Liver (tissue), 9 donors: ENCODE results near the gene C5. TPM values are rescaled to one million over a fixed set of nuclear protein-coding genes. Genes with fewer than 3 reads are reported as not detected.

Experiments used
- DNase-seq: peaks from one replicate; pipeline ENCODE4 v3.0.0-alpha.2; 2017; ENCODE audit warnings: low spot score
- H3K27ac ChIP-seq, 2 donors: one replicate each; pipeline ENCODE4 v1.7.0; 2013; ENCODE audit warnings: inconsistent platforms in 2 of 2, low read length in 2 of 2, control low read depth in 1 of 2, low read depth in 1 of 2, mild to moderate bottlenecking in 1 of 2
- H3K27me3 ChIP-seq, 4 donors: one replicate each; pipeline versions ENCODE4 v1.6.1 to v1.7.0; 2013; ENCODE audit warnings: low read length in 3 of 4, inconsistent platforms in 1 of 4, mild to moderate bottlenecking in 1 of 4, moderate library complexity in 1 of 4; ENCODE audit not compliant: control insufficient read depth in 4 of 4, insufficient read depth in 4 of 4
- H3K36me3 ChIP-seq, 4 donors: one replicate each; pipeline versions ENCODE4 v1.6.1 to v1.7.0; 2013; ENCODE audit warnings: low read length in 3 of 4, mild to moderate bottlenecking in 3 of 4, low read depth in 1 of 4, moderate library complexity in 1 of 4; ENCODE audit not compliant: control insufficient read depth in 4 of 4, insufficient read depth in 3 of 4
- H3K4me1 ChIP-seq, 4 donors: one replicate each; pipeline versions ENCODE4 v1.6.1 to v1.7.0; 2013; ENCODE audit warnings: low read length in 3 of 4, mild to moderate bottlenecking in 3 of 4, moderate library complexity in 1 of 4; ENCODE audit not compliant: control insufficient read depth in 4 of 4, insufficient read depth in 4 of 4
- H3K4me3 ChIP-seq, 3 donors: one replicate each; pipeline versions ENCODE4 v1.6.1 to v1.7.0; 2013; ENCODE audit warnings: low read length in 3 of 3, control low read depth in 1 of 3, low read depth in 1 of 3, mild to moderate bottlenecking in 1 of 3
- H3K9ac ChIP-seq, 2 donors: one replicate each; pipeline ENCODE4 v1.7.0; 2013; ENCODE audit warnings: low read length in 2 of 2, mild to moderate bottlenecking in 2 of 2, moderate library complexity in 2 of 2, control low read depth in 1 of 2, low read depth in 1 of 2
- H3K9me3 ChIP-seq, 4 donors: one replicate each; pipeline versions ENCODE4 v1.6.1 to v1.7.0; 2013; ENCODE audit warnings: low read length in 3 of 4; ENCODE audit not compliant: control insufficient read depth in 4 of 4
- EGR1 ChIP-seq, 2 donors: IDR thresholded peaks; 2 replicates each; pipeline ENCODE4 v1.6.1; 2016 to 2018; ENCODE audit warnings: antibody characterized with exemption in 2 of 2, low read depth in 2 of 2
- FOXA2 ChIP-seq: IDR thresholded peaks from 2 replicates; pipeline ENCODE4 v1.6.1; 2016; ENCODE audit warnings: antibody characterized with exemption
- HNF4A ChIP-seq, 2 donors: conservative IDR thresholded peaks; 2 replicates each; pipeline ENCODE4 v1.6.1; 2016; ENCODE audit warnings: antibody characterized with exemption in 2 of 2, mild to moderate bottlenecking in 2 of 2
- HNF4G ChIP-seq: IDR thresholded peaks from 2 replicates; pipeline ENCODE4 v1.6.1; 2016; ENCODE audit warnings: antibody characterized with exemption
- JUND ChIP-seq, 2 donors: IDR thresholded peaks; 2 replicates each; pipeline ENCODE4 v1.6.1; 2016; ENCODE audit warnings: antibody characterized with exemption in 2 of 2
- RAD21 ChIP-seq, 2 donors: IDR thresholded peaks; 2 replicates each; pipeline ENCODE4 v1.6.1; 2016; ENCODE audit warnings: antibody characterized with exemption in 2 of 2, mild to moderate bottlenecking in 2 of 2
- RXRA ChIP-seq, 2 donors: IDR thresholded peaks; 2 replicates each; pipeline ENCODE4 v1.6.1; 2017 to 2018; ENCODE audit warnings: antibody characterized with exemption in 2 of 2, mild to moderate bottlenecking in 1 of 2
- SP1 ChIP-seq: IDR thresholded peaks from 2 replicates; pipeline ENCODE4 v1.6.1; 2018; ENCODE audit warnings: antibody characterized with exemption, mild to moderate bottlenecking
- TAF1 ChIP-seq: conservative IDR thresholded peaks from 2 replicates; pipeline ENCODE4 v1.6.1; 2016; ENCODE audit warnings: antibody characterized with exemption, mild to moderate bottlenecking
- YY1 ChIP-seq: IDR thresholded peaks from 2 replicates; pipeline ENCODE4 v1.6.1; 2016; ENCODE audit warnings: antibody characterized with exemption, mild to moderate bottlenecking
- WGBS: extraction: QIAGEN DNeasy Blood & Tissue Kit; methylation state at CpG from one replicate; pipeline ENCODE4 v1.1.7; 2013; 5-methylcytosine and 5-hydroxymethylcytosine counted together
- polyA plus RNA-seq, 2 donors: library from polyadenylated mRNA; stranded (reverse) in 1 of 2; unstranded in 1 of 2; fragments of 200-250 nt in 1 of 2; fragments of >200 nt in 1 of 2; fragmentation: Nextera tagmentation in 1 of 2; extraction: Ambion mirVana in 1 of 2; gene quantifications; one replicate each; pipeline versions ENCODE4 v1.2.1 to v1.2.3, GENCODE V29; 2013 to 2015
- total RNA-seq, 2 donors: library from RNA; depleted of rRNA; stranded (reverse); fragments of >200 nt; gene quantifications; one replicate each; pipeline ENCODE4 v1.2.3, GENCODE V29; 2014
- TF ChIP-seq, protein P1 (sequence below): IDR thresholded peaks from 2 replicates; pipeline ENCODE4 v1.6.1; 2016; ENCODE audit warnings: antibody characterized with exemption
- TF ChIP-seq, protein P2 (sequence below): IDR thresholded peaks from 2 replicates; pipeline ENCODE4 v1.6.1; 2016; ENCODE audit warnings: antibody characterized with exemption, mild to moderate bottlenecking
- TF ChIP-seq, protein P3 (sequence below): IDR thresholded peaks from 2 replicates; pipeline ENCODE4 v1.6.1; 2016; ENCODE audit warnings: antibody characterized with exemption
- TF ChIP-seq, protein P4 (sequence below): fragments of 150-350 bp; IDR thresholded peaks from 2 replicates; pipeline ENCODE4 v1.5.1; 2017; ENCODE audit warnings: improper control_type of control experiment, low read depth, low read length; ENCODE audit not compliant: missing input control
- donor health status: healthy.
- donor health status: healthy.
- donor health status: healthy.
- donor health status: healthy.
- donor health status: healthy.

C5 gene
- total and polyA plus RNA-seq, 4 donors, result 127 to 485 (median 361) TPM

DNA sequence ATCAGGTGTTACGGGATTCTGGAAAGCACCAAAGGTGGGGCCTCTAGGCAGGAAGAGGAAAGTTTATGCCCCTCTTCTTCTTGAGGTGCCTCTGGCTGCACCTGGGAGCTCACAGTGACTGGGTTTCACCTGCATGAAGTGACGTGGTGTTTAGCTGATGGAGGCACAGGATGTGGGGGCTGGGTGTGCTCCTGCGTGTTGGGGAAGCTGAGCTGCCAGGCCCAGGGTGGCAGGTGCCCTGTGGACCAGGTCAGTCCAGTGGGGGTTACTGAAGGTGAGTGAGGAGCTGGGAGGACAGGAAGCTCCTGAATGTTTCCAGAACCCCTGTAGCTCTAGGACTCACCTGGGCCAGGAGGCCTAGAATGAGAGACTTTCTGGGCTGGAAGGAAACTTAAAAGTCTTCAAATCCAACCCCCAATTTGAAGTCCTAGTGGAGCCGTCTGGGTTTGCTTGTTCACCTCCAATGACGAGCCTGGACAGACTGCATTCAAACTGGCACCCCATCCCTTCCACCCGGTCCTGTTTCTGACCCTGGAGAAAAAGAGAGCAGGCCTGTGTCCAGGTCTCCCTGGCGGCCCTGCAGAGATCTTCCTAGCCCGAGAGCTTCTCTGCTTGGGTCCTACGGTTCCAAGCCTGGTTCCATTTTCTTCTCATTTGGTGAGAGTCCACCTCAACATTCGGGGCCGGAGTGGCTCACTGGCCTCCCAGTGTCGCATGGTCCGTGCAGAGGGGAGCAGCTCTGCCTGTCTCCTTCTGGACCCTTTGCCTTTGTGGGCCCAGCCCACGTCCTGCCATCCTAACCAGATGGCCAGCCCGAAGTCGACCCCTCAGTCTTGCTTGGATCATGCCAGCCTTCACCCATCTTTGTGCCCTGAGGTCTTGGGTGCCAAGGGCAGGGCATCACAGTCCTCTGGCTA lies 145.8 kb downstream of the C5 start:
- Histone ChIP-seq H3K9ac (no peak overlapping the region), H3K36me3 (peaks cover 0 to 2% (median 0%) of the 10 kb centered on the region in 4 donors), H3K9me3 (no peaks in the 10 kb centered on the region), H3K4me3 (no peak overlapping the region), H3K27me3 (no peaks in the 10 kb centered on the region), H3K4me1 (no peaks in the 10 kb centered on the region), H3K27ac (no peak overlapping the region)
- 91% methylated on average over 16 of the region's 16 CpGs for WGBS
- TF ChIP-seq, protein P1, sequence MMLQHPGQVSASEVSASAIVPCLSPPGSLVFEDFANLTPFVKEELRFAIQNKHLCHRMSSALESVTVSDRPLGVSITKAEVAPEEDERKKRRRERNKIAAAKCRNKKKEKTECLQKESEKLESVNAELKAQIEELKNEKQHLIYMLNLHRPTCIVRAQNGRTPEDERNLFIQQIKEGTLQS, result no peak
- TF ChIP-seq, protein P2, sequence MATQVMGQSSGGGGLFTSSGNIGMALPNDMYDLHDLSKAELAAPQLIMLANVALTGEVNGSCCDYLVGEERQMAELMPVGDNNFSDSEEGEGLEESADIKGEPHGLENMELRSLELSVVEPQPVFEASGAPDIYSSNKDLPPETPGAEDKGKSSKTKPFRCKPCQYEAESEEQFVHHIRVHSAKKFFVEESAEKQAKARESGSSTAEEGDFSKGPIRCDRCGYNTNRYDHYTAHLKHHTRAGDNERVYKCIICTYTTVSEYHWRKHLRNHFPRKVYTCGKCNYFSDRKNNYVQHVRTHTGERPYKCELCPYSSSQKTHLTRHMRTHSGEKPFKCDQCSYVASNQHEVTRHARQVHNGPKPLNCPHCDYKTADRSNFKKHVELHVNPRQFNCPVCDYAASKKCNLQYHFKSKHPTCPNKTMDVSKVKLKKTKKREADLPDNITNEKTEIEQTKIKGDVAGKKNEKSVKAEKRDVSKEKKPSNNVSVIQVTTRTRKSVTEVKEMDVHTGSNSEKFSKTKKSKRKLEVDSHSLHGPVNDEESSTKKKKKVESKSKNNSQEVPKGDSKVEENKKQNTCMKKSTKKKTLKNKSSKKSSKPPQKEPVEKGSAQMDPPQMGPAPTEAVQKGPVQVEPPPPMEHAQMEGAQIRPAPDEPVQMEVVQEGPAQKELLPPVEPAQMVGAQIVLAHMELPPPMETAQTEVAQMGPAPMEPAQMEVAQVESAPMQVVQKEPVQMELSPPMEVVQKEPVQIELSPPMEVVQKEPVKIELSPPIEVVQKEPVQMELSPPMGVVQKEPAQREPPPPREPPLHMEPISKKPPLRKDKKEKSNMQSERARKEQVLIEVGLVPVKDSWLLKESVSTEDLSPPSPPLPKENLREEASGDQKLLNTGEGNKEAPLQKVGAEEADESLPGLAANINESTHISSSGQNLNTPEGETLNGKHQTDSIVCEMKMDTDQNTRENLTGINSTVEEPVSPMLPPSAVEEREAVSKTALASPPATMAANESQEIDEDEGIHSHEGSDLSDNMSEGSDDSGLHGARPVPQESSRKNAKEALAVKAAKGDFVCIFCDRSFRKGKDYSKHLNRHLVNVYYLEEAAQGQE, result no peak
- TF ChIP-seq, protein P3, sequence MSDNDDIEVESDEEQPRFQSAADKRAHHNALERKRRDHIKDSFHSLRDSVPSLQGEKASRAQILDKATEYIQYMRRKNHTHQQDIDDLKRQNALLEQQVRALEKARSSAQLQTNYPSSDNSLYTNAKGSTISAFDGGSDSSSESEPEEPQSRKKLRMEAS, result no peak
- TF ChIP-seq JUND (IDR thresholded peaks at IDR 0.05) (no peak), TAF1 (no peak), HNF4G (no peak), FOXA2 (no peak), YY1 (no peak), HNF4A (conservative IDR thresholded peaks at IDR 0.05) (no peak), RXRA (IDR thresholded peaks at IDR 0.05) (no peak), RAD21 (IDR thresholded peaks at IDR 0.05) (no peak), EGR1 (IDR thresholded peaks at IDR 0.05; ENCODE audit: low read depth in 2 of 2) (no peak)
- TF ChIP-seq, protein P4, sequence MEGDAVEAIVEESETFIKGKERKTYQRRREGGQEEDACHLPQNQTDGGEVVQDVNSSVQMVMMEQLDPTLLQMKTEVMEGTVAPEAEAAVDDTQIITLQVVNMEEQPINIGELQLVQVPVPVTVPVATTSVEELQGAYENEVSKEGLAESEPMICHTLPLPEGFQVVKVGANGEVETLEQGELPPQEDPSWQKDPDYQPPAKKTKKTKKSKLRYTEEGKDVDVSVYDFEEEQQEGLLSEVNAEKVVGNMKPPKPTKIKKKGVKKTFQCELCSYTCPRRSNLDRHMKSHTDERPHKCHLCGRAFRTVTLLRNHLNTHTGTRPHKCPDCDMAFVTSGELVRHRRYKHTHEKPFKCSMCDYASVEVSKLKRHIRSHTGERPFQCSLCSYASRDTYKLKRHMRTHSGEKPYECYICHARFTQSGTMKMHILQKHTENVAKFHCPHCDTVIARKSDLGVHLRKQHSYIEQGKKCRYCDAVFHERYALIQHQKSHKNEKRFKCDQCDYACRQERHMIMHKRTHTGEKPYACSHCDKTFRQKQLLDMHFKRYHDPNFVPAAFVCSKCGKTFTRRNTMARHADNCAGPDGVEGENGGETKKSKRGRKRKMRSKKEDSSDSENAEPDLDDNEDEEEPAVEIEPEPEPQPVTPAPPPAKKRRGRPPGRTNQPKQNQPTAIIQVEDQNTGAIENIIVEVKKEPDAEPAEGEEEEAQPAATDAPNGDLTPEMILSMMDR, result no peak
- no peak for DNase-seq

DNA sequence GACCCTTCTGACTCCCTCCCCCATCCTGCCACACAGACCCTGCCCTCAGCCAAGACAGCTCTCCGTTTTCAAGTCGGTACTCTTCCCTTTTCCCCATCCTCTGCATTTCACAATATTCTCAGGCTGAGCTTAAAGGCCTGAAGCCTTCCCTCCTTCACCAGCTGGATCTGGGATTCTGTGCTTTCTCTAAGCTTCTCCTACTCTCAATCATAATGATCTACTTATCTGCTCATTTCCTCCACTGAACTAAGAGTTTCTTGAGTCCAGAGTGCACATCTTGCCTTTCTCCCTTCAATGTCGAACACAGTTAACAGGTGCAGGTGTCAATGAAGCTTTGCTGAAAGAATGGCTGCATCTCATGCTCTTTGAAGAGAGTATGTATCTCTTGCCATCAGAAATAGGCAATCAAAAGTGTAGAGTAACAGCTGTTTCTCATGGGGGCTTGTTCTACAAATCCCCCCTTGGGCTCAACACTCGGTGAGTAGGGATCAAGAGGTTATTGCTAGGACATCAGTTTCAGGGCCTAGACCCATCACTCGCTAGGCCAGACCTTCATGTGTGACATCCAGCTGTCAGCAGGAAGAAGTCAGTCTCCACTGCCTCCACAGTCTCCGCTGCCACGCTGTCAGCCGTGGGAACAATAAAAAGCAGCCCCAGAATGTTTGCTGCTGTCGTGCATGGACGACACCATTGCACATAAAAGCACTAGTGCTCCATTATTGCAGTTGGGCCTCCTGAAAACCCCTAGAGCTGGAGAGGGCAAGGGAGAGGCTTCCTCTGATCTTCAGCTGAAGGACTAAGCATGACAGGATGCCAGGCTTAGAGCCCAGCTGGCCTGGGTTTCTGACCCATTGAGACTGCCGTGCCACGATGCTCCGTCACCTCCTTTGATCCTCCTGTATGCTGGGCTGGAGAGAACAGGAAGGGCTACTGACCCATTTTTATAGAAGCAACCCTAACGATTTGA lies 147.2 kb downstream of the C5 start:
- no peak for DNase-seq
- Histone ChIP-seq H3K9ac (no peak overlapping the region), H3K9me3 (no peaks in the 10 kb centered on the region), H3K27ac (no peak overlapping the region), H3K36me3 (no peaks in the 10 kb centered on the region), H3K27me3 (no peaks in the 10 kb centered on the region), H3K4me1 (no peaks in the 10 kb centered on the region), H3K4me3 (no peak overlapping the region)
- TF ChIP-seq FOXA2, result no peak
- no peak for TF ChIP-seq SP1
- 85% methylated on average over 14 of the region's 14 CpGs for WGBS

Other genes starting within 250 kb of the C5 start
- gene PSMD5, start 207.4 kb downstream of the C5 start, total RNA-seq, result 10 to 100 TPM; 19.1 TPM
- 10 to 100 TPM; 10.9 to 12.9 TPM for gene PSMD5, start 207.4 kb downstream of the C5 start, polyA plus RNA-seq
- gene PHF19, start 173.1 kb downstream of the C5 start, total RNA-seq, result 10 to 100 TPM in 1 of 2 donors, 1 to 10 TPM in 1; 2.8 to 16.0 TPM
- 1 to 10 TPM; 1.9 to 4.3 TPM for gene PHF19, start 173.1 kb downstream of the C5 start, polyA plus RNA-seq
- 1 to 10 TPM in 1 of 2 donors, under 1 TPM in 1; 0.42 to 2.6 TPM for gene TRAF1, start 123.5 kb downstream of the C5 start, total RNA-seq
- gene TRAF1, start 123.5 kb downstream of the C5 start, polyA plus RNA-seq, result 1 to 10 TPM in 1 of 2 donors, under 1 TPM in 1; 0.38 to 1.0 TPM
- 1 to 10 TPM; 6.3 to 8.7 TPM for gene CNTRL, start 24.7 kb upstream of the C5 start, total RNA-seq
- 1 to 10 TPM; 1.6 to 2.5 TPM for gene CNTRL, start 24.7 kb upstream of the C5 start, polyA plus RNA-seq
- 10 to 100 TPM; 30.2 to 42.8 TPM for gene RAB14, start 151.6 kb upstream of the C5 start, total RNA-seq
- 10 to 100 TPM; 25.9 to 48.2 TPM for gene RAB14, start 151.6 kb upstream of the C5 start, polyA plus RNA-seq
- 100 to 1,000 TPM in 1 of 2 donors, 10 to 100 TPM in 1; 63.2 to 402 TPM for gene GSN, start 217.9 kb upstream of the C5 start, total RNA-seq
- 10 to 100 TPM; 18.8 to 40.0 TPM for gene GSN, start 217.9 kb upstream of the C5 start, polyA plus RNA-seq